HepG2 (cell line): ENCODE results near the gene C12orf56. TPM values are rescaled to one million over a fixed set of nuclear protein-coding genes. Genes with fewer than 3 reads are reported as not detected.

Experiments used
- AHDC1 ChIP-seq: sonication (generic); formaldehyde crosslinking; IDR thresholded peaks from 2 replicates; pipeline ENCODE4 v1.5.1; 2020; ENCODE audit warnings: mild to moderate bottlenecking, missing genetic modification reagents, borderline replicate concordance
- ARNTL ChIP-seq: sonication (generic); formaldehyde crosslinking; IDR thresholded peaks from 2 replicates; pipeline ENCODE4 v1.4.0; 2020; ENCODE audit warnings: mild to moderate bottlenecking, missing genetic modification reagents
- FOXC1 ChIP-seq: sonication (generic); formaldehyde crosslinking; IDR thresholded peaks from 2 replicates; pipeline ENCODE4 v1.8.0; 2022; ENCODE audit warnings: mild to moderate bottlenecking, missing genetic modification reagents, borderline replicate concordance
- GFI1 ChIP-seq: sonication (generic); formaldehyde crosslinking; IDR thresholded peaks from 2 replicates; pipeline ENCODE4 v1.5.0; 2020; ENCODE audit warnings: missing genetic modification reagents, mild to moderate bottlenecking, borderline replicate concordance
- HOXA9 ChIP-seq: sonication (generic); formaldehyde crosslinking; IDR thresholded peaks from 2 replicates; pipeline ENCODE4 v1.8.1; 2022; ENCODE audit warnings: missing genetic modification reagents, mild to moderate bottlenecking, moderate library complexity, borderline replicate concordance
- KLF6 ChIP-seq: IDR thresholded peaks from 2 replicates; pipeline ENCODE4 v1.8.0; 2016; ENCODE audit warnings: missing biosample characterization, missing genetic modification reagents
- NFE2 ChIP-seq: sonication (generic); formaldehyde crosslinking; IDR thresholded peaks from 2 replicates; pipeline ENCODE4 v1.4.0; 2020; ENCODE audit warnings: missing genetic modification reagents
- SNRNP70 ChIP-seq: fragments of 200-400 bp; formaldehyde crosslinking; IDR thresholded peaks from 2 replicates; pipeline ENCODE4 v1.6.1; 2017; ENCODE audit warnings: mild to moderate bottlenecking, low read depth, low read length, moderate library complexity
- ZNF12 ChIP-seq: sonication (generic); formaldehyde crosslinking; IDR thresholded peaks from 2 replicates; pipeline ENCODE4 v1.5.0; 2020; ENCODE audit warnings: missing genetic modification reagents
- ZNF280D ChIP-seq: sonication (generic); formaldehyde crosslinking; IDR thresholded peaks from 2 replicates; pipeline ENCODE4 v1.5.1; 2020; ENCODE audit warnings: mild to moderate bottlenecking, missing genetic modification reagents
- ZNF562 ChIP-seq: sonication (generic); formaldehyde crosslinking; IDR thresholded peaks from 2 replicates; pipeline ENCODE4 v1.8.0; 2022; ENCODE audit warnings: missing genetic modification reagents, borderline replicate concordance
- ZNF816 ChIP-seq: sonication (generic); formaldehyde crosslinking; IDR thresholded peaks from 2 replicates; pipeline ENCODE4 v1.8.0; 2022; ENCODE audit warnings: missing genetic modification reagents, mild to moderate bottlenecking, borderline replicate concordance
- ZSCAN21 ChIP-seq: sonication (generic); formaldehyde crosslinking; IDR thresholded peaks from 2 replicates; pipeline ENCODE4 v1.8.0; 2022; ENCODE audit warnings: mild to moderate bottlenecking, missing genetic modification reagents, moderate library complexity, borderline replicate concordance
- polyA plus RNA-seq, 8 experiments: library from polyadenylated mRNA; depleted of rRNA in 3 of 8; stranded (reverse) in 7 of 8; unstranded in 1 of 8; fragments of >200 nt; fragmentation: Illumina TruSeq in 4 of 8; extraction: Trizol in 4 of 8; gene quantifications; 2 replicates each; pipeline versions ENCODE4 v1.2.1 to v1.2.3, GENCODE V29; 2011 to 2016; ENCODE audit warnings: low read depth in 4 of 8, missing spikeins in 1 of 8, mixed read lengths in 1 of 8; ENCODE audit not compliant: insufficient read depth in 1 of 8
- total RNA-seq, 5 experiments: library from RNA; depleted of rRNA; stranded (reverse); fragments of >200 nt; fragmentation: Illumina TruSeq; extraction: Trizol; gene quantifications; 2 replicates each; pipeline ENCODE4 v1.2.3, GENCODE V29; 2016; ENCODE audit warnings: low read depth in 1 of 5
- TF ChIP-seq, protein P1 (sequence below): sonication (generic); IDR thresholded peaks from 2 replicates; pipeline ENCODE4 v1.6.1; 2016; ENCODE audit warnings: low read depth, borderline replicate concordance
- TF ChIP-seq, protein P2 (sequence below): sonication (generic); formaldehyde crosslinking; IDR thresholded peaks from 2 replicates; pipeline ENCODE4 v1.5.0; 2020; ENCODE audit warnings: mild to moderate bottlenecking, missing genetic modification reagents, moderate library complexity

The C12orf56 gene
- total and polyA plus RNA-seq, 2 of the 13 experiments (the other 11 are each of a cell fraction or from before 2014, with no cell fraction given) = 0.07 TPM; not detected in 1

DNA sequence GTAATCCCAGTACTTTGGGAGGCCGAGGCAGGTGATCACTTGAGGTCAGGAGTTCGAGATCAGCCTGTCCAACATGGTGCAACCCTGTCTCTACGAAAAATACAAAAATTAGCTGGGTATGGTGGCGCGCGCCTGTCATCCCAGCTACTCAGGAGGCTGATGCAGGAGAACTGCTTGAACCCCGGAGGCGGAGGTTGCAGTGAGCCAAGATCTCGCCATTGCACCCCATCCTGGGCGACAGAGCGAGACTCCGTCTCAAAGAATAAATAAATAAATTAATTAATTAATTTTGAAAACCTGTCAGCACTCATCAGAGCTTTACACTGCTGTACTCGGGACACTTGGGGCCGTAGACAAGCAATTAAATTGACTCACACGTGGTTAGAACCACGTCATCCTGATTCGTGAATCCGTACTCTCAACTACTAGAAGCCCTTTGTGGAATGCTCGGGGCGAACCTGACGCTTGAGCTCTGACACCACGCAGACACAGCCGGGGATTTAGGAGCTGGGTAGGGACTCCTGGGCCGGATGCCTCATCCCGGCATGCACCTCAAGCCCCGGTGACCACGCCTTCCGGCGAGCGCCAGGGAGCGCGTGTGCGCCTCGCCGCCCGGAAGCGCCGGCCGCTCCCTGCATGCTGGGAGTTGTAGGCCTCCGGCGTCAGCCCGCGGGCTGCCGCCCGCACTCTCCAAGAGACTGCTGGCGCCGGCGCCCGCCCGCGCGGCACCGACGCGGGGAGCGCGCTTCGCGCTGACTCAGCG is 13.3 kb upstream of the C12orf56 start, which contains the start of gene XPOT (continued):
- TF ChIP-seq, protein P1, sequence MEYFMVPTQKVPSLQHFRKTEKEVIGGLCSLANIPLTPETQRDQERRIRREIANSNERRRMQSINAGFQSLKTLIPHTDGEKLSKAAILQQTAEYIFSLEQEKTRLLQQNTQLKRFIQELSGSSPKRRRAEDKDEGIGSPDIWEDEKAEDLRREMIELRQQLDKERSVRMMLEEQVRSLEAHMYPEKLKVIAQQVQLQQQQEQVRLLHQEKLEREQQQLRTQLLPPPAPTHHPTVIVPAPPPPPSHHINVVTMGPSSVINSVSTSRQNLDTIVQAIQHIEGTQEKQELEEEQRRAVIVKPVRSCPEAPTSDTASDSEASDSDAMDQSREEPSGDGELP = no peak
- TF ChIP-seq HOXA9 (CRISPR knock-in tag) (no peak), NFE2 (CRISPR knock-in tag) (no peak), ZNF12 (CRISPR knock-in tag) (no peak), FOXC1 (CRISPR knock-in tag) (0 out of 2 replicates have a peak, but pooled peaks have one; percentile 20), GFI1 (CRISPR knock-in tag) (no peak), ZNF816 (CRISPR knock-in tag) (peak; percentile 60; the same call in 1 of the 2 replicates), ZNF280D (CRISPR knock-in tag) (no peak), ZNF562 (CRISPR knock-in tag) (no peak), AHDC1 (peak; percentile 19; the same call in 1 of the 2 replicates), ZSCAN21 (no peak), ARNTL (no peak), KLF6 (CRISPR knock-in tag) (peak; percentile 7; the same call in 1 of the 2 replicates), SNRNP70 (no peak)
- TF ChIP-seq, protein P2, sequence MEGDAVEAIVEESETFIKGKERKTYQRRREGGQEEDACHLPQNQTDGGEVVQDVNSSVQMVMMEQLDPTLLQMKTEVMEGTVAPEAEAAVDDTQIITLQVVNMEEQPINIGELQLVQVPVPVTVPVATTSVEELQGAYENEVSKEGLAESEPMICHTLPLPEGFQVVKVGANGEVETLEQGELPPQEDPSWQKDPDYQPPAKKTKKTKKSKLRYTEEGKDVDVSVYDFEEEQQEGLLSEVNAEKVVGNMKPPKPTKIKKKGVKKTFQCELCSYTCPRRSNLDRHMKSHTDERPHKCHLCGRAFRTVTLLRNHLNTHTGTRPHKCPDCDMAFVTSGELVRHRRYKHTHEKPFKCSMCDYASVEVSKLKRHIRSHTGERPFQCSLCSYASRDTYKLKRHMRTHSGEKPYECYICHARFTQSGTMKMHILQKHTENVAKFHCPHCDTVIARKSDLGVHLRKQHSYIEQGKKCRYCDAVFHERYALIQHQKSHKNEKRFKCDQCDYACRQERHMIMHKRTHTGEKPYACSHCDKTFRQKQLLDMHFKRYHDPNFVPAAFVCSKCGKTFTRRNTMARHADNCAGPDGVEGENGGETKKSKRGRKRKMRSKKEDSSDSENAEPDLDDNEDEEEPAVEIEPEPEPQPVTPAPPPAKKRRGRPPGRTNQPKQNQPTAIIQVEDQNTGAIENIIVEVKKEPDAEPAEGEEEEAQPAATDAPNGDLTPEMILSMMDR (CRISPR knock-in tag) = peak; percentile 27
